Fibroblast of pulmonary artery (primary cell): ENCODE data around the gene SLC12A6.

Experiments
- DNase-seq: peaks from one replicate; pipeline ENCODE4 v3.0.0-alpha.2; 2010; ENCODE audit warnings: low read depth
- H3K4me3 ChIP-seq: replicated peaks from 2 replicates; pipeline ENCODE4 v1.5.1; 2011; ENCODE audit warnings: low read depth, mild to moderate bottlenecking, control low read depth, low read length, moderate library complexity
- TF ChIP-seq, protein P1 (sequence below): IDR thresholded peaks from 2 replicates; pipeline ENCODE4 v1.5.1; 2011; ENCODE audit warnings: mild to moderate bottlenecking, control low read depth, low read length, inconsistent platforms; ENCODE audit errors: missing control alignments

SLC12A6 gene

DNA sequence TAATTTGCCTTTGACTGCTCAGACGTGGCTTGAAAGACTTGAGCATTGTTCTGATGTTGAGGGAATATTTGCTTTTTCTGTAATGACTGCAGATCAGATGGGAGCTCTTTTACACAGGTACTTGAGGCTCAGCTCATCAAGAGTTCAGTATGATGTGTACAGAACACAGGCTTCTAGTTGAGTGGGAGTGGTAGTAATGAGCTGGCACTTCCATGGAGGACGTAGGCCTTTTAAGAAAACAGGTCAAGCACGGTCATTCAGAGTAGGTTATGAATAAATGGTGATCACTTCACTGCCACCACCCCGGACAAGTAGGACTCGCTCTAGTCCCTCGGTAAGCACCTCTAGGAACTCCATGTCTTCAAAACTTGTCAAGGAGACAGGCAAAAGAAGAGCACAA lies 104.0 kb downstream of the SLC12A6 start:
- TF ChIP-seq, protein P1, sequence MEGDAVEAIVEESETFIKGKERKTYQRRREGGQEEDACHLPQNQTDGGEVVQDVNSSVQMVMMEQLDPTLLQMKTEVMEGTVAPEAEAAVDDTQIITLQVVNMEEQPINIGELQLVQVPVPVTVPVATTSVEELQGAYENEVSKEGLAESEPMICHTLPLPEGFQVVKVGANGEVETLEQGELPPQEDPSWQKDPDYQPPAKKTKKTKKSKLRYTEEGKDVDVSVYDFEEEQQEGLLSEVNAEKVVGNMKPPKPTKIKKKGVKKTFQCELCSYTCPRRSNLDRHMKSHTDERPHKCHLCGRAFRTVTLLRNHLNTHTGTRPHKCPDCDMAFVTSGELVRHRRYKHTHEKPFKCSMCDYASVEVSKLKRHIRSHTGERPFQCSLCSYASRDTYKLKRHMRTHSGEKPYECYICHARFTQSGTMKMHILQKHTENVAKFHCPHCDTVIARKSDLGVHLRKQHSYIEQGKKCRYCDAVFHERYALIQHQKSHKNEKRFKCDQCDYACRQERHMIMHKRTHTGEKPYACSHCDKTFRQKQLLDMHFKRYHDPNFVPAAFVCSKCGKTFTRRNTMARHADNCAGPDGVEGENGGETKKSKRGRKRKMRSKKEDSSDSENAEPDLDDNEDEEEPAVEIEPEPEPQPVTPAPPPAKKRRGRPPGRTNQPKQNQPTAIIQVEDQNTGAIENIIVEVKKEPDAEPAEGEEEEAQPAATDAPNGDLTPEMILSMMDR = no peak
- no peak for DNase-seq
- no peak overlapping the region for H3K4me3 ChIP-seq

DNA sequence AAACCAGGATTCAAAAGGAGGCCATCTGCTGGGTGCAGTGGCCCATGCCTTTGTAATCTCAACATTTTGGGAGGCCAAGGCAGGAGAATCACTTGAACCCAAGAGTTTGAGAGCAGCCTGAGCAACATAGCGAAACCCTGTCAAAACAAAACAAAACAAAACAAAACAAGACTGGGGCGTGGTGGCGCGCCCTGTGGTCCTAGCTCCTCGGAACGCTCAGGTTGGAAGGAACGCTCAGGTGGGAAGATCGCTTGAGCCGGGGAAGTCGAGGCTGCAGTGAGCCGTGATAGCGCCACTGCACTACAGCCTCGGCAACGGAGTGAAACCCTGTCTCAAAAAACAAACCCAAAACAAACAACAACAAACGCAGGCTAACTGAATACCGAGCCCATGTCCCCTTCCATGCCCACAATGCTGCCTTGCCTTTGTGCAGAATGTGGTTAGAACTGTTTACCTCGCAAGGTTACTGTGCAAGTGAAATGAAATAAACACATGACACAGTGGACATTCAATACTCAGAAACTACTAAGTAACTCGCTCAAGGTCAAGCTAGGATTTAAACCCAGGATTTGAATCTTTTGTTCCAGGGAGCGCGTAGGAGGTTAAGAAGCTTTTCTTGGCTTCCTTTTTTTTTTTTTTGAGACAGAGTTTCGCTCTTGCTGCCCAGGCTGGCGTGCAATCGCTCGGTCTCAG lies 113.5 kb downstream of the SLC12A6 start:
- TF ChIP-seq, protein P1 = no peak
- DNase-seq = no peak
- peak overlapping the region; percentile 100 for H3K4me3 ChIP-seq

DNA sequence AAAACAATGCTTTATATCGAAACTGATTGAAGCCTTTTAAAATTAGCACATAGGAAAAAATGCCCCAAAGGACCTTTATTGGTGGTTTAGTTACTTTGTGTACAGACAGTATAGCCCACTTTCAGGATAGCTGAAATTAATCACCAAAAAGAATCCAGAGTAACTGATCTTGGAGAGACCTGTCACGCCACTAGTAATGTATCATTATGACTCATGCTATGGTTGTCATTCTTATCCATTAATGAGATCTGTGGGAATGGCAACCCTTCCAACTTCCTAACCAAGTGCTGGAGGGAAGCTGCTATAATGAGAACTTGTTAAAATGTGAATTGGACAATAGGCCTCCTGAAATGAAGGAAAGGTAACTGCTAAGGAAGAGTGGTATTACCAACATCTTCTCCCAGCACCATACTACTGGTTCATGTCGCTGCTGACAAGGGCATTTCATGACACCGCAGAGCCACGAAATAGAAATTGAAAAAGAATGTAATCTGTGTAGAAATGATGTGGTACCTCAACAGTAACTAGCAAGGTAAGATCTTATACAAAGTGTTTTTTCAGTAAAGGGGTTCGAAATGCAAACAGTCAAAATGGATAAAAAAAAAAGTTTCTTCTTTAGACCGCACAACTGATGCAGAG lies 119.9 kb downstream of the SLC12A6 start:
- DNase-seq = no peak

DNA sequence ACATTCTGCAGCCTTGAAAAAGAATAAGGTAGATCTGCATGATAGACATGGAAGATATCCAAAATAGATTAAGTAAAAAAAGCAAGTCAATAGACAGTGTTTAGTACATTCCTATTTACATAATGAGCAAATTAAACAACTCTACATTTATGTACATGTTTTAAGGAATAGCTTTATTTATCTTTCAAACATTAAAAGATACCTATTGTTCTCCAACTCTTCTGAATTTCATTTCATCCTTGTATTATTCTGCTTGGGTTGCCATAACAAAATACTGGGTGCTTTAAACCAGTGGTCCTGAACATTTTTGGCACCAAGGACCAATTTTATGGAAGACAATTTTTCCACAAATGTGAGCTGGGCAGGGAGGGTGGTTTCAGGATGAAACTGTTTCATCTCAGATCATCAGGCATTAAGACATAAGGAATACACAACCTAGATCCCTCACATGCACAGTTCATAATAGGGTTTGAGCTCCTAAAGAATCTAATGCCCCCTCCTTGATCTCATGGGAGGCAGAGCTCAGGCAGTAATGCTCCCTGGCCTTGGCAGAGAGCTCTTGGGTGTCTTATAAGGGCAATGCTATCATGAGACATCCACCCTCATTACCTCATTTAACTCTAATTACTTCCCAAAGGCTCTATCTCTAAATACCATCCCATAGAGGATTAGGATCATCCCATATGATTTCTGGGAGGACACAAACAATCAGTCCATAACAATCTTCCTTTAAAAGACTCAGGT lies 120.9 kb downstream of the SLC12A6 start:
- no peak for DNase-seq
- H3K4me3 ChIP-seq = no peak overlapping the region
- TF ChIP-seq, protein P1 = no peak

More for the DNA sequence above, 119.9 kb downstream of the SLC12A6 start:
- TF ChIP-seq, protein P1 = no peak
- H3K4me3 ChIP-seq = no peak overlapping the region

DNA sequence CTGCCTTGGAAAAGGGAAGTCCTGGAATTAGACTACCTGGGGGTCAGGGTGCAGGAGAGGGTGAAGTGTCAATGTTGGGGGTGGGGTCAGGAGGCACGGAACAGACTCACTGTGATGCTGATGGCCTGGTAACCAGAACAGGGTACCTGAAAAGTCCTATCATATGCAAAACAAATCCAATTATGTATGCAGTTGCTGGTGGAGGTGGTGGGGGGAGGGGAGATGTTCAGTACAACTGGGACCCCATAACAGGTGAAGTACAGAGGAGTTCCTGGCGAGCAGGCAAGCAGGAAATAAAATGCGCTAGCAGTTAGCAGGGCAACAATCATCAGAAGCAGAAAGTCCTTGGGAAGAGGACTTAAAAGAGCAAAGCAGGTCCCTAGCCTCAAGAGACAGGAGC lies 123.4 kb downstream of the SLC12A6 start:
- no peak for DNase-seq

DNA sequence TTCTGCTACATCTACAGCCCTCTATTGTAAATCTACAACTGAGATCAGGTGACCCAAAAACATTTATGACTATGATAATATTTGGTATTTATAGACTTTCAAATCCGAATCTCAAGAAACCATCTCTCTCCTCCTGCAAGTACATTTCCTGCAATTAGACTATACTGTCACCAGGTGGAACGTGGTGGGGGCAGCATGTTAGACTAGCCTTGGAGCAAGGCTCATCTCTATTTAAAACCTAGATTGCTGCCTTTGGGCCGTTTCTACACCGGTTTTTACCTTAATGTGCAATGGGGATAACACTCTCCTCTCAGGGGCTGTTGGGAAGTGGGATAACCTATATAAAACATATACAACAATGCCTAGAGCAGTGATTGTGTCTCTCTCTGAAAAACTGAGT lies 123.9 kb downstream of the SLC12A6 start:
- DNase-seq = no peak

More for the DNA sequence above, 123.4 kb downstream of the SLC12A6 start:
- TF ChIP-seq, protein P1 = no peak
- H3K4me3 ChIP-seq = no peak overlapping the region

More for the DNA sequence above, 123.9 kb downstream of the SLC12A6 start:
- H3K4me3 ChIP-seq = no peak overlapping the region
- TF ChIP-seq, protein P1 = no peak
